HG03060 (cell line): ENCODE results near the gene EWSR1.

Source experiments
- ATAC-seq: cut with Tn5 transposase; IDR thresholded peaks from one replicate; pipeline ENCODE4 v1.9.1; 2021; ENCODE audit warnings: low read depth, moderate number of reproducible peaks; ENCODE audit not compliant: unreplicated experiment

Gene EWSR1

GRCh38 chr22:29268511-29269229 lies 602 bp downstream of the EWSR1 start:
- ATAC-seq: no peak

GRCh38 chr22:29269230-29269604 lies 1.1 kb downstream of the EWSR1 start:
- ATAC-seq: no peak

GRCh38 chr22:29269731-29270474 lies 1.8 kb downstream of the EWSR1 start:
- no peak for ATAC-seq

GRCh38 chr22:29270475-29271271 lies 2.6 kb downstream of the EWSR1 start:
- no peak for ATAC-seq

GRCh38 chr22:29272624-29273023 lies 4.6 kb downstream of the EWSR1 start:
- no peak for ATAC-seq

- ATAC-seq: no peak
Observed at GRCh38 chr22:29275167-29275566, 7.1 kb downstream of the EWSR1 start.

- ATAC-seq: no peak
Observed at GRCh38 chr22:29275819-29276565, 7.9 kb downstream of the EWSR1 start.

GRCh38 chr22:29277927-29278326 lies 9.9 kb downstream of the EWSR1 start:
- no peak for ATAC-seq

- ATAC-seq: no peak
Observed at GRCh38 chr22:29284196-29284595, 16.1 kb downstream of the EWSR1 start.

GRCh38 chr22:29288837-29289236 lies 20.8 kb downstream of the EWSR1 start:
- no peak for ATAC-seq

GRCh38 chr22:29290061-29290460 lies 22.0 kb downstream of the EWSR1 start:
- no peak for ATAC-seq

- no peak for ATAC-seq
Observed at GRCh38 chr22:29291215-29291614, 23.1 kb downstream of the EWSR1 start.

- no peak for ATAC-seq
Observed at GRCh38 chr22:29292379-29292778, 24.3 kb downstream of the EWSR1 start.

- no peak for ATAC-seq
Observed at GRCh38 chr22:29298641-29299040, 30.6 kb downstream of the EWSR1 start.

- no peak for ATAC-seq
Observed at GRCh38 chr22:29299136-29299900, 31.2 kb downstream of the EWSR1 start.

- no peak for ATAC-seq
Observed at GRCh38 chr22:29300467-29300806, 32.4 kb downstream of the EWSR1 start.

GRCh38 chr22:29300807-29301601 lies 32.9 kb downstream of the EWSR1 start:
- ATAC-seq: no peak

- ATAC-seq: no peak
Observed at GRCh38 chr22:29301716-29302401, 33.8 kb downstream of the EWSR1 start.

GRCh38 chr22:29302402-29302680 lies 34.3 kb downstream of the EWSR1 start:
- ATAC-seq: no peak
